Amniotic stem cell (primary cell): ENCODE results near the gene KRT4.

Experiments
- DNase-seq: peaks from one replicate; lab custom pipeline; 2025; lab: John Stamatoyannopoulos, UW

KRT4 gene

DNA sequence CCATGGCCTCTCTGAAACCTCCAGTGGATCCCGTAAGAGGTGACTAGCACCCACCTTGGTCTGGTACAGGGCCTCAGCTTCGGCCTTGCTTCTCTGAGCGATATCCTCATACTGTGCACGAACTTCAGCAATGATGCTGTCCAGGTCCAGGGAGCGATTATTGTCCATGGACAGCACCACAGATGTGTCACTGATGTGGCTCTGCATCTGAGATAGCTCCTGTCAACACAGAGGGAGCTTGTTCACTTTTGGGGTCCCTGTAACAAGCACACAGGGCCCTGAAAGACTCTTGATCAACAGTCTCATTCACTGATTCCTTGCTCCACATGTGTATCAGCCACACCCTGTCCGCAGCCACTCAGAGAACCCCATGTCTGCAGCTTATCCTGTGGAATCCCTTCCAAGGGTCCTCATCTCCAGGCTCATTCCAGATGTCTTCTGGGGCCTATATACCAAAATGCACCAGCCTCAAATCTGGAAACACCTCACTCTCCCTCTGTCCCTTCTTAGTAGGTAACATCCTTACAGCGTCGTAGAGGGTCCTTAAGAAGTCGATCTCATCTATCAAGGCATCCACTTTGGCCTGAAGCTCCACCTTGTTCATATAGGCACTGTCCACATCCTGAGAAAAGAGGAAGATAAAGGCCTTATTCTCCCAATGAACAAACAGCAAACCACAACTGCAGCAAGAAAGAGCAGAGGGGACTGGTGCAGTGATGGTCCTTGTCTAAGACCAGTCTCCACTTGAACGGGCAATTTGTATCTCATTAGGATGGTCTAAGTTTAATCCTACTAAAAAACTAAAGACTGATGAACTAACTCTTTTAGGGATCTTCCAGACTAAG, 21.5 kb downstream of the KRT4 start:
- no peak for DNase-seq

- no peak for DNase-seq
Measured at GRCh38 chr12:52791271-52792184, 22.4 kb downstream of the KRT4 start.

- no peak for DNase-seq
Measured at GRCh38 chr12:52790427-52791270, 23.3 kb downstream of the KRT4 start.

GRCh38 chr12:52789637-52790426, 24.1 kb downstream of the KRT4 start:
- DNase-seq, result no peak

- no peak for DNase-seq
Measured at GRCh38 chr12:52788876-52789636, 24.9 kb downstream of the KRT4 start.

DNA sequence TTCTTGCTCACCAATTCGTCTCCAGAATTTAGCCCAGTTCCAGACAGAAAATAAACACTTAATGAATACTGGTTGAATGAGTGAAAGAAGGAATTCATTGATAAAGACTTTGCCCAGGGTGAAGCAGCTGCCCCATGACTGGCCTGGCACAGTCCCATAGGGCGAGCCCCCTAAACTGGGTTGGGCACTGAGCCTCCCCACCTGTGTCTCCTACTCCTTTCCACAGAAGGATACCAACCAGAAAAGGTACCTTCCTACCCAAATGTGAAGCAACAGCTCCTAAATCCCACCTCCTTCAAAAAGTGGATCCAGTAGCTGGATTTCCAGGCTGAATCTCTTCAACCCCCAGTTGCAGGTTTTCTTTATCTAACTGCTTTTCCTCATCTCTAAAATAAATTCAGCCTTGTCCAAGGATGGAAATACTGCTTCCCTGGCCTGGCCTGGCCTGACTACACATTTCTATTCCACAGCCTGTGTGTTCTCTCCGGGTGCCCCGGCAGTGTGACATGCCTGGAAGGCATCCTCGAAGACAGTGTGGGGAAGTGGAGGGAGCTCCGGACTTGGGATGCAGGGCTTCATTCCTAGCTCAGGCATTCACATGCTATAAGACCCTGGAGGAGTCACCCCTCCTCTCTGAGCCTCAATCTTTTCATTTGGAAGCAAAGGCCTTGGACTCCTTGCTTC, 25.6 kb downstream of the KRT4 start:
- no peak for DNase-seq

- no peak for DNase-seq
Measured at GRCh38 chr12:52787324-52788191, 26.4 kb downstream of the KRT4 start.

DNA sequence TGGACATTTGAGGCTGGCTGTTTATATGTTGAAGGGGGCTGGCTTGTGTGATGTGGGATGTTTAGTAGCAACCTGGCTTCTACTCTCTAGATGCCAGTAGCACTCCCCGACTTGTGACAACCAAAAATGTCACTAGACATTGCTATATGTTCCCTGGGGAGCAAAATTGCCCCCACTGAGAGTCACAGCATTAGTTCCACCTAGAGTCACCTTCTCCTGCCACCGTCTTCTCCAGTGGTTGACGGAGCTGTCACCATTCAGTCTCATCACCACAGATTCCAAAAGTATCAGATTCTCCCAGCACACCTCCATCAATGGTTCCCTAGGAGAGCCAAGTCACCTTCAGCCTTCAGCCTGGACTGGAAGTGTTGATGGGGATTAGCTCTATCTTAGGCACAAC, 29.0 kb downstream of the KRT4 start:
- DNase-seq, result no peak

GRCh38 chr12:52783563-52784316, 30.2 kb downstream of the KRT4 start:
- no peak for DNase-seq

DNA sequence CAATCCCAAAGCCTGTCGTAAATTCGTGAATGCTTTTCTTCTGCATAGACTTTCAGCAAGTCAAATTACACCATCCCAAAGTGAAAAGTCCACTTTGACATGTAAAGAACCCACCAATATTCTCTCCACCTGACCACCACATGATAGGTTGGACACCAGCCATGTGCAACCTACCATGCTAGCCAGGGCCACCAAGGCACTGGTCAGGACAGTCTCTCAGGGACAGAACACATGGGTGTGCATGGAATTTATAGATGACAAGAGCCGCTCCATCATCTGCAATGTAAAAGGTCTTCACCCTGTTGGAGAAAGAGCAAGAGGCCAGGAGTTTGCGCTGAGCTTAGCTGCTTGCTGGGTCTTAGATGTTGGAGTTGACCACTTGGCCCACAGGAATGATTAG, 31.4 kb downstream of the KRT4 start:
- DNase-seq, result no peak

DNA sequence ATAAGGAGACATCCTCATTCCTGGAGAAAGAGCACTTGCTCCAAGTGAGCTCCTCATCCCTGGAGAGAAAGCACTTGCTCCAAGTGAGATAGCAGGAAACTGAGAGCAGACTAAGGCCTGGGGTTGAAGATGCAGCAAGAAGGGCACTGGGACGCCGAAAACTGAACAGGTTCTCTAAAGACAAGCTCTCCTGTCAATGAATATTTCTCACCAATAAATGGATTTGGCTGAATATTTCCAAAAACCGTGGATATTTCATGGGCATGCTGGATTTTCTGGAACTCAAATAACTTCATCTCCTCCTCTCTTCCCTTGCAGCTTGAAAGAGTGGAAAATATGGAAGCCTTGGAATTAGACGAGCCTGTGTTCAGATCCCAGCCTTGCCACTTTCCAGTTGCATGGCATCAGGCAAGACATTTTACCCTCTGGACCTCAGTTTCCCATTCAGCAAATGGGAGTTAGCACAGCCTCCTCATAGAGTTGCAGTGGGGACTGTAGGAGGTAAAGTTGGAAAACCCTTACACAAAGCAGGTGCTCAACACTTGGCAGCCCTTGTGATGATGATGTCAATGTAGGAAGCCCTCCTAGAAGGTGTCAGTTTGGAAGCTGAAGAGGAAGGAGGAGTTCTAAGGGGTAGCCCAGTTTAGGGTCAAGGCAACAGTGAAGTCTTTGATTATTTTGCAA, 32.4 kb downstream of the KRT4 start:
- DNase-seq, result no peak

DNA sequence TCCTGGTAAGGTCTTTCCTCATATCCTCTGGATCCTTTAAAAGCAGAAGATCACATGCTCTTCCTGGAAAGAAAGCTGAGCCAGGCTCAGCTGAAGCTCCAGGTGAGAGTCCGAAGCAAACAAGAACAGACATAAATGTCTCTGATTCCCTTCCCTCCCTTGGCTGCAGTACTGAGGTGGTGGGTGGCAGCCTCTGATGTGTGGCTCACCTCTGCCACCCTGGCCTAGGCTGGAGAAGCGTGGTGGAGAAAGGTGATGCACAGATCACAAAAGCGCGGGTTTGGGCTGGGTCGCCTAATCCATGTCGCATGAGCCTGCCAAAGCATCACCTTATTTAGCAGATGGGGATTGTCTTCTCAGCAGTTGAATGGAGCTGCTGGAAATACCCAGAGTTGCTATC, 34.0 kb downstream of the KRT4 start:
- no peak for DNase-seq

- DNase-seq, result no peak
Measured at GRCh38 chr12:52778833-52779232, 35.1 kb downstream of the KRT4 start.

DNA sequence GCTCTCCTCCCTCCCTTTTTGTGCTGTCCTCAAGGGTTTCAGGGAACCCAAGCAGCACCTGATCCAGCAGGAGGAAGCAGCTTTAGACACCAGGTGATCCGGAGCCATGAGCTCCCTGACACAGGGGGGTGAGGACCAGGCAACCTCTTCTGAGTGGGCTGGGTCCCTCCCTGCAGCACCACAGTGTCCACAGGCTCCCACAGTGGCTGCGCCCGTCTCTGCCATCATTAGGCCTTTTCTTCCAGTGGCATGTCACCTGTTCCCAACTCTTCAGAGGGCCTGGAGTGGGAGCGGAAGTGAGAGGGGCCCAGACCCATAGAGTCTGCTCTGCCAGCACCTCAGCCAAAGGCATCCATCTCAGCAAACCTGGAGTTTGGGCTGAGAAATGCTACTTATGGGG, 36.4 kb downstream of the KRT4 start:
- no peak for DNase-seq

GRCh38 chr12:52776913-52777395, 37.0 kb downstream of the KRT4 start, which contains the start of gene KRT76:
Gene KRT76 (minus strand): TSS chr12:52777345. CDS start chr12:52777291, 54 bp downstream.
- no peak for DNase-seq

- DNase-seq, result no peak
Measured at GRCh38 chr12:52776435-52776834, 37.5 kb downstream of the KRT4 start.

GRCh38 chr12:52774629-52775250, 39.2 kb downstream of the KRT4 start:
- DNase-seq, result no peak
